GM19372 (cell line): ENCODE results near the gene B3GNT3.

Source experiments
- ATAC-seq: cut with Tn5 transposase; IDR thresholded peaks from one replicate; pipeline ENCODE4 v1.9.1; 2021; ENCODE audit warnings: mild to moderate bottlenecking, low read depth, moderate library complexity; ENCODE audit not compliant: unreplicated experiment

The B3GNT3 gene

GRCh38 chr19:17854061-17854460, 59.1 kb downstream of the B3GNT3 start:
- ATAC-seq: no peak

GRCh38 chr19:17855280-17856152, 60.6 kb downstream of the B3GNT3 start:
- ATAC-seq: no peak

DNA sequence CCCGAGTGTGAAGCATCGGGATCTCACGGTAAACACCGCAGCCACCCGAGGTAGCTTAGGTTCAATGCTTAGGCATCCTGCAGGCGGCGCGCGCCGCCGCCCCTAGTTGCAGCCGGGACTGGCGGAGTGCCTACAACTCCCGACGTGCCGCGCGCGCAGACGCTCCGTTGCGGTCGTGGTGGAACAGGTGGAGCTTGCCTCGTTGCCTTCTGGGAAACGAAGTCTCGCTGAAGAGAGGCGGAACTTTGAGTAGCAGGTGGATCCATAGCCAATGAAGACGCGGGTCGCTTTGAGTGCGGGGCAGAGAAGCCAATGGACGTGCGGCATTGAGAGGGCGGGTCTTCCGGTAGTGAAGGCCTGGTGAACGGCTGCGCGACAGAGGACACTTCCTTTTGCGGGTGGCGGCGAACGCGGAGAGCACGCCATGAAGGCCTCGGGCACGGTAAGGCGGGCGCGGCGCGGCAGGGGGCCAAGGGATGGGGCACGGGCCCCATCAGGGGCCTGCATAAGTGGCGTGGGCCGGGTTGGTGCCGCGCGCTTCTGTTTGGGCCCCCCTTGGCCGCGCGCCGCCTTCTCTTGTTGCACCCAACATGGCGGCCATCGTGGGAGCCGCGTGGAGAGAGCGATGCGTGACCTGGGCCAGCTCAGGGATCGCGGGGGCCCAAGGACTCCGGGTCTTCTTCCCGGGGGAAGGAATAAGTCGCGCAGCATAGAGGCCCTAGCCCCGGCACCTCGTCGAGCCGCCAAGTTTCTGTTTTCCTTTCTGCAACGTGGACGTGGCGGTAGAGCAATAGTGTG, 64.8 kb downstream of the B3GNT3 start, which contains the start of gene RPL18A:
Gene RPL18A, plus strand, starts transcription at position 378 of the 798 bp plus-strand sequence. Its CDS starts 47 bp downstream, at position 425.
- peak; percentile 93 for ATAC-seq

- no peak for ATAC-seq
Observed at GRCh38 chr19:17860331-17860992, 65.5 kb downstream of the B3GNT3 start.

DNA sequence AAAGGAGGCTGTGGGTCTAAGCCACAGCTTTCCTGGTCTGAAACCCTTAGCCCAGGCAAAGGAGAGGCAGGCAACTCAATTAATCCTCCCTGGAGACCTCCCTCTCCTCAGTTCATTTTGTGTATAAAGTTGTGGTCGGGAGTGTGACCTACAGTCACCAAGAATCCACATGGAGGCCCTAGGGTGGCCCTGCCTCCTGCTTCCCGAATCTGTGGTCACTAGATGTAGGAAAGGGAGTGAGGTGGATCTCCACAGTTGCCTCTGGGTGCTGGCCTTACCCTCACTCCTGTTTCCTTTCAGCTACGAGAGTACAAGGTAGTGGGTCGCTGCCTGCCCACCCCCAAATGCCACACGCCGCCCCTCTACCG, 66.0 kb downstream of the B3GNT3 start:
- ATAC-seq: no peak

- no peak for ATAC-seq
Observed at GRCh38 chr19:17861542-17862402, 66.8 kb downstream of the B3GNT3 start.

DNA sequence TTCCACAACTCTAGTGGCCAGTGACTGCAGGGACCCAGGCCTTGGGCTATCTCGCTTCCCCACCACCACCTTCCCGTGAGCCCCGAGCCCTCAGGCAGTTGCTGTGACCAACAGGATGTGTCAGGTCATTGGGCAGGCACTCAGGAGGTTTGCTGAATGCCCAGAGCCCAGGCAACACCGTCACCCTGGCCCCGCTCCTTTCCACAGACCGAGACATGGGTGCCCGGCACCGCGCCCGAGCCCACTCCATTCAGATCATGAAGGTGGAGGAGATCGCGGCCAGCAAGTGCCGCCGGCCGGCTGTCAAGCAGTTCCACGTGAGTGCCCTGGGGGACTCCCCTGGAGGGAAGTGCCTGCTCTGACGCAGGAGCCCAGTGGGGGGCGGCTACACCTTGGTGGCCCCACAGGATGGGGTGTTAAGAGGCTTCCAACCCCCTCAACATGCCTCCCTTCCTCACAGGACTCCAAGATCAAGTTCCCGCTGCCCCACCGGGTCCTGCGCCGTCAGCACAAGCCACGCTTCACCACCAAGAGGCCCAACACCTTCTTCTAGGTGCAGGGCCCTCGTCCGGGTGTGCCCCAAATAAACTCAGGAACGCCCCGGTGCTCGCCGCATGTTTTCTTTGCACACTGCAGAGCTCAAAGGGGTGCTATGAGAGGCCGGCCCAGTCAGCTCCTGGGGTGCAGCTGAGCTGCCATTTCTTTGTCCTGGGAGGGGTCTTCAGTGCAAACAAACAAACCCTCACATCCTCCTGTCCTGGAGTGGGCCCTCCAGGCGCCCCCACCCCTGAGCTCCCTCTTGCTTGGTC, 68.0 kb downstream of the B3GNT3 start:
- ATAC-seq: no peak
